ENCODE results near the gene TSPO2. TPM values are rescaled to one million over a fixed set of nuclear protein-coding genes. Genes with fewer than 3 reads are reported as not detected.
A peak's percentile ranks its signal among the peaks of the same experiment; 100 is the strongest.

Gene TSPO2
- total RNA-seq, 4 donors from 2014 or later, result not detected

GRCh38 chr6:41090841-41091761 is 48.8 kb downstream of the TSPO2 start:
- H3K27me3 ChIP-seq, result no peaks in the 10 kb centered on the region
- no peak overlapping the region for H3K27ac ChIP-seq
- H3K36me3 ChIP-seq, result peaks cover 0 to 97% (median 21%) of the 10 kb centered on the region in 3 donors
- DNase-seq (ENCODE audit: low spot score in 2 of 2), result no peak
- no peak for TF ChIP-seq EP300 (IDR thresholded peaks at IDR 0.05)
- TF ChIP-seq POLR2A (IDR thresholded peaks at IDR 0.05), result no peak
- no peak for TF ChIP-seq CTCF (IDR thresholded peaks at IDR 0.05)
- H3K4me1 ChIP-seq, result no peaks in the 10 kb centered on the region
- WGBS, 2 donors, result 47 to 50% methylated on average over 1 of the region's 1 CpG
- H3K9me3 ChIP-seq, result no peaks in the 10 kb centered on the region
- no peak overlapping the region for H3K4me3 ChIP-seq

GRCh38 chr6:41092421-41093140 is 50.3 kb downstream of the TSPO2 start:
- 88 to 90% methylated on average over 4 of the region's 4 CpGs for WGBS, 2 donors
- Histone ChIP-seq H3K9me3 (no peaks in the 10 kb centered on the region), H3K36me3 (peaks cover 0 to 99% (median 32%) of the 10 kb centered on the region in 3 donors), H3K27ac (no peak overlapping the region), H3K4me3 (no peak overlapping the region), H3K27me3 (no peaks in the 10 kb centered on the region), H3K4me1 (peaks cover 0 to 4% (median under 1%) of the 10 kb centered on the region in 4 donors)
- no peak for DNase-seq (ENCODE audit: low spot score in 2 of 2)
- no peak for TF ChIP-seq EP300 (IDR thresholded peaks at IDR 0.05)
- peak in 1 of 5 experiments; percentile 8 for TF ChIP-seq CTCF (IDR thresholded peaks at IDR 0.05)

- H3K27ac ChIP-seq, result no peak overlapping the region
- H3K9me3 ChIP-seq, result no peaks in the 10 kb centered on the region
- H3K4me3 ChIP-seq, result no peak overlapping the region
- H3K27me3 ChIP-seq, result no peaks in the 10 kb centered on the region
- WGBS, 2 donors, result 94% methylated on average over 6 of the region's 6 CpGs
- peaks cover 0 to 15% (median 6%) of the 10 kb centered on the region in 4 donors for H3K4me1 ChIP-seq
- no peak for TF ChIP-seq CTCF (IDR thresholded peaks at IDR 0.05)
- no peak for TF ChIP-seq POLR2A (IDR thresholded peaks at IDR 0.05)
- TF ChIP-seq EP300 (IDR thresholded peaks at IDR 0.05), result no peak
- peaks cover 2 to 100% (median 43%) of the 10 kb centered on the region in 3 donors for H3K36me3 ChIP-seq
- no peak for DNase-seq (ENCODE audit: low spot score in 2 of 2)
Observed at GRCh38 chr6:41093729-41094128, 51.5 kb downstream of the TSPO2 start.

Other genes with a start within 250 kb of the TSPO2 start
- gene UNC5CL, start 3.2 kb upstream of the TSPO2 start, total RNA-seq, result 1 to 10 TPM in 3 of 4 donors, under 1 TPM in 1; 0.90 to 7.6 (median 1.5) TPM
- not detected for gene APOBEC2, start 10.7 kb downstream of the TSPO2 start, total RNA-seq
- 10 to 100 TPM; 12.3 to 25.6 (median 17.3) TPM for gene OARD1, start 29.9 kb downstream of the TSPO2 start, total RNA-seq
- gene NFYA, start 30.5 kb downstream of the TSPO2 start, total RNA-seq, result 10 to 100 TPM; 11.2 to 32.7 (median 16.0) TPM
- gene TREML1, start 111.9 kb downstream of the TSPO2 start, total RNA-seq, result 1 to 10 TPM in 2 of 4 donors, under 1 TPM in 1, not detected in 1; 0.63 to 4.5 (median 2.2) TPM
- gene TREM2, start 120.6 kb downstream of the TSPO2 start, total RNA-seq, result 10 to 100 TPM; 10.0 to 46.1 (median 14.3) TPM
- gene TREML2, start 158.7 kb downstream of the TSPO2 start, total RNA-seq, result not detected
- not detected for gene TREML4, start 185.9 kb downstream of the TSPO2 start, total RNA-seq
- 1 to 10 TPM; 1.1 to 3.3 (median 2.1) TPM for gene TREM1, start 244.2 kb downstream of the TSPO2 start, total RNA-seq

Data from tibial nerve (tissue), 4 donors.